ENCODE measurements around the gene SCARB1. TPM values are rescaled to one million over a fixed set of nuclear protein-coding genes. Genes with fewer than 3 reads are reported as not detected.

SCARB1 gene
- total RNA-seq, 1 donor from 2014 or later = 44.5 TPM

GRCh38 chr12:124805050-124805449, 58.6 kb downstream of the SCARB1 start:
- Mint-ChIP-seq H3K27ac (ENCODE audit: unreplicated experiment) (no peak overlapping the region), H3K9me3 (ENCODE audit: unreplicated experiment) (peaks cover 2% of the 10 kb centered on the region), H3K4me3 (ENCODE audit: unreplicated experiment) (no peak overlapping the region), H3K4me1 (ENCODE audit: low read depth, unreplicated experiment) (no peaks in the 10 kb centered on the region), H3K27me3 (ENCODE audit: low read depth, unreplicated experiment) (no peaks in the 10 kb centered on the region), H3K36me3 (ENCODE audit: low read depth, unreplicated experiment) (peaks cover 21% of the 10 kb centered on the region)
- H3K36me3 ChIP-seq (ENCODE audit: insufficient read depth, low read length) = no peaks in the 10 kb centered on the region
- DNase-seq (ENCODE audit: low read depth) (no peak), FAIRE-seq (no peak)
- no peaks in the 10 kb centered on the region for H3K27me3 ChIP-seq (ENCODE audit: insufficient read depth, low read length)
- TF ChIP-seq CTCF (IDR thresholded peaks at IDR 0.05; ENCODE audit: insufficient read depth, low read depth, low read length) = no peak
- TF ChIP-seq EZH2 (IDR thresholded peaks at IDR 0.05; ENCODE audit: insufficient read depth, low read length) = no peak
- H3K4me3 ChIP-seq (ENCODE audit: insufficient read depth, low read depth, low read length) = no peak overlapping the region
- H3K79me2 ChIP-seq (ENCODE audit: insufficient read depth, low read length) = no peaks in the 10 kb centered on the region
- no peaks in the 10 kb centered on the region for H3K9me3 ChIP-seq (ENCODE audit: insufficient read depth, low read depth, low read length)
- no peaks in the 10 kb centered on the region for H3K4me1 ChIP-seq (ENCODE audit: insufficient read depth, low read length)
- no peaks in the 10 kb centered on the region for H4K20me1 ChIP-seq (ENCODE audit: insufficient read depth, low read length)
- H2AFZ ChIP-seq (ENCODE audit: low read depth, low read length) = no peak overlapping the region
- H3K27ac ChIP-seq (ENCODE audit: low read depth, low read length) = no peak overlapping the region
- no peak overlapping the region for H3K4me2 ChIP-seq (ENCODE audit: low read length)
- H3K9ac ChIP-seq (ENCODE audit: low read length) = no peak overlapping the region

- Mint-ChIP-seq H3K27ac (ENCODE audit: unreplicated experiment) (no peak overlapping the region), H3K4me1 (ENCODE audit: low read depth, unreplicated experiment) (no peaks in the 10 kb centered on the region), H3K27me3 (ENCODE audit: low read depth, unreplicated experiment) (no peaks in the 10 kb centered on the region), H3K36me3 (ENCODE audit: low read depth, unreplicated experiment) (peaks cover 24% of the 10 kb centered on the region), H3K4me3 (ENCODE audit: unreplicated experiment) (no peak overlapping the region), H3K9me3 (ENCODE audit: unreplicated experiment) (peaks cover 2% of the 10 kb centered on the region)
- Histone ChIP-seq H3K36me3 (ENCODE audit: insufficient read depth, low read length) (no peaks in the 10 kb centered on the region), H3K4me3 (ENCODE audit: insufficient read depth, low read depth, low read length) (no peak overlapping the region), H2AFZ (ENCODE audit: low read depth, low read length) (no peak overlapping the region), H3K4me2 (ENCODE audit: low read length) (no peak overlapping the region), H3K9ac (ENCODE audit: low read length) (no peak overlapping the region), H3K4me1 (ENCODE audit: insufficient read depth, low read length) (no peaks in the 10 kb centered on the region), H3K27me3 (ENCODE audit: insufficient read depth, low read length) (no peaks in the 10 kb centered on the region), H3K27ac (ENCODE audit: low read depth, low read length) (no peak overlapping the region), H3K79me2 (ENCODE audit: insufficient read depth, low read length) (no peaks in the 10 kb centered on the region), H4K20me1 (ENCODE audit: insufficient read depth, low read length) (no peaks in the 10 kb centered on the region), H3K9me3 (ENCODE audit: insufficient read depth, low read depth, low read length) (no peaks in the 10 kb centered on the region)
- peak; percentile 26 for DNase-seq (ENCODE audit: low read depth)
- no peak for FAIRE-seq
- TF ChIP-seq CTCF (IDR thresholded peaks at IDR 0.05; ENCODE audit: insufficient read depth, low read depth, low read length) = no peak
- no peak for TF ChIP-seq EZH2 (IDR thresholded peaks at IDR 0.05; ENCODE audit: insufficient read depth, low read length)
These were observed 59.5 kb downstream of the SCARB1 start for GRCh38 chr12:124804011-124804621.

GRCh38 chr12:124802361-124802760, 61.3 kb downstream of the SCARB1 start:
- DNase-seq (ENCODE audit: low read depth) (no peak), FAIRE-seq (no peak)
- H3K36me3 Mint-ChIP-seq (ENCODE audit: low read depth, unreplicated experiment) = peaks cover 24% of the 10 kb centered on the region
- H3K4me3 ChIP-seq (ENCODE audit: insufficient read depth, low read depth, low read length) = no peak overlapping the region
- no peak overlapping the region for H3K4me3 Mint-ChIP-seq (ENCODE audit: unreplicated experiment)
- no peaks in the 10 kb centered on the region for H3K9me3 ChIP-seq (ENCODE audit: insufficient read depth, low read depth, low read length)
- no peaks in the 10 kb centered on the region for H3K79me2 ChIP-seq (ENCODE audit: insufficient read depth, low read length)
- no peaks in the 10 kb centered on the region for H3K27me3 ChIP-seq (ENCODE audit: insufficient read depth, low read length)
- no peaks in the 10 kb centered on the region for H3K27me3 Mint-ChIP-seq (ENCODE audit: low read depth, unreplicated experiment)
- no peak overlapping the region for H3K27ac ChIP-seq (ENCODE audit: low read depth, low read length)
- no peak overlapping the region for H2AFZ ChIP-seq (ENCODE audit: low read depth, low read length)
- TF ChIP-seq CTCF (IDR thresholded peaks at IDR 0.05; ENCODE audit: insufficient read depth, low read depth, low read length) = no peak
- no peak for TF ChIP-seq EZH2 (IDR thresholded peaks at IDR 0.05; ENCODE audit: insufficient read depth, low read length)
- H3K9me3 Mint-ChIP-seq (ENCODE audit: unreplicated experiment) = peaks cover 2% of the 10 kb centered on the region
- no peak overlapping the region for H3K4me2 ChIP-seq (ENCODE audit: low read length)
- no peak overlapping the region for H3K9ac ChIP-seq (ENCODE audit: low read length)
- H3K4me1 Mint-ChIP-seq (ENCODE audit: low read depth, unreplicated experiment) = no peaks in the 10 kb centered on the region
- no peak overlapping the region for H3K27ac Mint-ChIP-seq (ENCODE audit: unreplicated experiment)
- no peaks in the 10 kb centered on the region for H4K20me1 ChIP-seq (ENCODE audit: insufficient read depth, low read length)
- H3K4me1 ChIP-seq (ENCODE audit: insufficient read depth, low read length) = no peaks in the 10 kb centered on the region
- H3K36me3 ChIP-seq (ENCODE audit: insufficient read depth, low read length) = no peaks in the 10 kb centered on the region

Measured in astrocyte (in vitro differentiated cells and primary cell).